ENCODE results near the gene MYO5B.

MYO5B gene

GRCh38 chr18:50030146-50030545 is 164.8 kb downstream of the MYO5B start:
- H3K4me3 ChIP-seq (ENCODE audit: control insufficient read depth, low read depth, low read length), result no peak overlapping the region
- no peak for TF ChIP-seq CTCF (IDR thresholded peaks at IDR 0.05; ENCODE audit: control insufficient read depth, insufficient read depth, low read depth, low read length, missing control alignments)
- DNase-seq (ENCODE audit: low read depth), result no peak

DNA sequence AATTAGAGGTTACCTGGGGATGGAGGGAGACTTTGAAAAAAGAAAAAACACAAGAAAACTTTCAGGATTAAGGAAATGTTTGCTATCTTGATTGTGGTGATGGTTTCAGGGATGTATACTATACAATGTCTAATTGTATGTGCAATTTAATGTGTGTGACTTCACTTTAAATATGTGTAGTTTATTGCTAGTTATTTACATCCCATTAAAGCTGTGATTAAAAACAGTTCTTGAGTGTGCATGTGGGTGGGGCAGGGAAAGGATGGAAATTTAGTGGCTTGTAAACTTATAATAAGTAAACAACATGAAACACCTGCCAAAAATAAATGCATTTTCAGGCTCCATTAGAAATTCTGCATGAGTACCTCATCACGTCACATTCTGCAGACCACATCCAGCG is 167.0 kb downstream of the MYO5B start:
- no peak overlapping the region for H3K4me3 ChIP-seq (ENCODE audit: control insufficient read depth, low read depth, low read length)
- DNase-seq (ENCODE audit: low read depth), result no peak
- no peak for TF ChIP-seq CTCF (IDR thresholded peaks at IDR 0.05; ENCODE audit: control insufficient read depth, insufficient read depth, low read depth, low read length, missing control alignments)

- no peak for TF ChIP-seq CTCF (IDR thresholded peaks at IDR 0.05; ENCODE audit: control insufficient read depth, insufficient read depth, low read depth, low read length, missing control alignments)
- DNase-seq (ENCODE audit: low read depth), result no peak
- no peak overlapping the region for H3K4me3 ChIP-seq (ENCODE audit: control insufficient read depth, low read depth, low read length)
Observed at GRCh38 chr18:50024466-50024865, 170.5 kb downstream of the MYO5B start.

GRCh38 chr18:50022985-50023384 is 172.0 kb downstream of the MYO5B start:
- no peak overlapping the region for H3K4me3 ChIP-seq (ENCODE audit: control insufficient read depth, low read depth, low read length)
- DNase-seq (ENCODE audit: low read depth), result no peak
- no peak for TF ChIP-seq CTCF (IDR thresholded peaks at IDR 0.05; ENCODE audit: control insufficient read depth, insufficient read depth, low read depth, low read length, missing control alignments)

GRCh38 chr18:50014606-50015005 is 180.3 kb downstream of the MYO5B start:
- no peak for DNase-seq (ENCODE audit: low read depth)
- TF ChIP-seq CTCF (IDR thresholded peaks at IDR 0.05; ENCODE audit: control insufficient read depth, insufficient read depth, low read depth, low read length, missing control alignments), result no peak
- H3K4me3 ChIP-seq (ENCODE audit: control insufficient read depth, low read depth, low read length), result no peak overlapping the region

DNA sequence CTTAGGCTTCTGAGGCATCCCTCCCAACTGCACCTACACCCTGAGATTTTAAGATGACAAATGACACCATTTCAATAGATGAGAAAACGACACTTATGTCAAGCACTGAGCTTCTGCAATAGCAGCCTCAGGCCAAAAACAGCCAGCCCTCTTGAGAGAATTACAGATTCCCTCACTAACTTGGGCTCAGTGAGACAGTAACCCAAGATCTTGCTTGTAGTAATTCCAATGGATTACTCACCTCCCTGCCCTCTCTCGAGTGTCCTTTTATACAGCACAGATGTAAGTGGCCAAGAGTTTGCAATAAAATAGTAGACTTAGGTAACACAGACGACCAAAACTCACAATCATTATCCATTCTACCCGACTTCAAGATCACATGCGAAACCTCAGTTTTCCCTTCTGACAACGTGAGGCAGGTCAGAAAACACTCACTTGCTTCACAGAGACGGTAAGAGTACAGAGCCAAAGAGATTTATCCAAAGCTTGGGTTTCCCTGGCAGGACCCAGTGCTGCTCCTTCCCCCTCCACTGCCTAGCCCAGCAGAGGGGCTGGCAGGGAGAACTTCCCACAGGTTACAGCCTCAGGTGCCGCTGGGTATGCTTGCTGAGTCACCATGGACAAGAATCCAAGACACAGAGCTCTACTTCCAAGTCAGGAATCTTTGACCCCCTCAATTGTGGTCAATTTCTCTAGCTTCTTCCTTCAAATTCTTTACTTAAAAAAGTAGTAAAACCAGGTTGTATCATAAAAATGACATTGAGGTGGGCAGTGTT is 181.4 kb downstream of the MYO5B start:
- no peak overlapping the region for H3K4me3 ChIP-seq (ENCODE audit: control insufficient read depth, low read depth, low read length)
- no peak for TF ChIP-seq CTCF (IDR thresholded peaks at IDR 0.05; ENCODE audit: control insufficient read depth, insufficient read depth, low read depth, low read length, missing control alignments)
- no peak for DNase-seq (ENCODE audit: low read depth)

Measured in AG09309 (cell line).